GM12878 (cell line): ENCODE results near the gene ELL.

Experiments used
- CTCF ChIP-seq, 3 experiments: IDR thresholded peaks in 2 of 3; conservative IDR thresholded peaks in 1 of 3; 2 replicates each; pipeline ENCODE4 v1.5.1; 2011; ENCODE audit warnings: low read depth in 3 of 3, low read length in 3 of 3, mild to moderate bottlenecking in 3 of 3, control low read depth in 2 of 3, moderate library complexity in 2 of 3, inconsistent platforms in 1 of 3, mixed read lengths in 1 of 3; ENCODE audit not compliant: control insufficient read depth in 2 of 3, insufficient read depth in 1 of 3; ENCODE audit errors: extremely low read depth in 1 of 3
- YY1 ChIP-seq: IDR thresholded peaks from 2 replicates; pipeline ENCODE4 v1.6.1; 2011; ENCODE audit warnings: low read depth, mild to moderate bottlenecking, low read length

- TF ChIP-seq YY1 (no peak), CTCF (IDR thresholded peaks at IDR 0.05 in 2 of 3, conservative IDR thresholded peaks at IDR 0.05 in 1 of 3; ENCODE audit: control insufficient read depth in 2 of 3, extremely low read depth in 1 of 3, insufficient read depth in 1 of 3, low read depth in 3 of 3, low read length in 3 of 3) (no peak)
Observed at GRCh38 chr19:18566953-18567352, 45.1 kb upstream of the ELL start.
